Urothelium cell line (cell line): ENCODE data around the gene CENPX.

Experiments used
- DNase-seq: peaks from one replicate; pipeline ENCODE4 v3.0.0; 2011; ENCODE audit warnings: low spot score, mixed read lengths
- FAIRE-seq: peaks from 2 replicates; lab custom pipeline; 2011; peaks lifted over from hg19 to GRCh38; lab: Jason Lieb, UNC

Gene CENPX

DNA sequence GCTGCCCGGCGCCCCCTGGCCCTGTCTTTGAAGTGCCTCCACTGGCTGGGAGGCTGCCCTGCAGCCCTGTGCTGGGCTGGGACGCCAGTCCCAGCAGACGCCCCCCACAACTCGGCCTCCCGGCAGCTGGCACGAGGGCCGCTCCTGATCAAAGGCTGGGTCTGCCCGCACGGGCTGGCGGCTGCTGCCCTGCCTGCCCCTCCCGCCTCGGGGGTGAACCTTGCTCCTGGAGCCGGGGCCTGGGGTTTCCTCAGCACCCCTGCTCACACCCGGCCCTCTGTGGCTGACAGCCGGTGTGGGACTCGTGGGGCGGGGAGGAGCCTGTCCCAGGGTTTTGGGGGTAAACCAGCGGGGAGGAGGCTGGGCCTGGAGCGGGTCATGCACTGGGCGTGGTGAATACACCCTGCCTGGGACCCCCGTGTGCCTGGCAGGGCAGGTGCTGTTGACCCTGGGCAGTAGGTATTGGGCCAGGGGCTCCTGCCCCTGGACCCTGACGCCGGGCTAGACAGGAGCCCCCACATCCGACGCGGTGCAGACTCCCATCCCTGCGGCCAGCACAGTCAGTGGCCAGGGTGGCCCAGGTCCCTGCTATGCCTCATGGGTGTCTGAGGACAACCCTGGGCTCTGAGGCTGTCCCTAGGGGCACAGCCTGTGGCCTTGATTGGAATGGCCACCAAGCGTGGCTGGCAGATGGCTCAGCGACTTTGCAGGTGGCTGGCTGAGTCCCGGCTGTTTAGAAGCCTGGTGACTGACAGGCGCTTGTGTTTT, 21.7 kb downstream of the CENPX start:
- no peak for FAIRE-seq
- DNase-seq = no peak

DNA sequence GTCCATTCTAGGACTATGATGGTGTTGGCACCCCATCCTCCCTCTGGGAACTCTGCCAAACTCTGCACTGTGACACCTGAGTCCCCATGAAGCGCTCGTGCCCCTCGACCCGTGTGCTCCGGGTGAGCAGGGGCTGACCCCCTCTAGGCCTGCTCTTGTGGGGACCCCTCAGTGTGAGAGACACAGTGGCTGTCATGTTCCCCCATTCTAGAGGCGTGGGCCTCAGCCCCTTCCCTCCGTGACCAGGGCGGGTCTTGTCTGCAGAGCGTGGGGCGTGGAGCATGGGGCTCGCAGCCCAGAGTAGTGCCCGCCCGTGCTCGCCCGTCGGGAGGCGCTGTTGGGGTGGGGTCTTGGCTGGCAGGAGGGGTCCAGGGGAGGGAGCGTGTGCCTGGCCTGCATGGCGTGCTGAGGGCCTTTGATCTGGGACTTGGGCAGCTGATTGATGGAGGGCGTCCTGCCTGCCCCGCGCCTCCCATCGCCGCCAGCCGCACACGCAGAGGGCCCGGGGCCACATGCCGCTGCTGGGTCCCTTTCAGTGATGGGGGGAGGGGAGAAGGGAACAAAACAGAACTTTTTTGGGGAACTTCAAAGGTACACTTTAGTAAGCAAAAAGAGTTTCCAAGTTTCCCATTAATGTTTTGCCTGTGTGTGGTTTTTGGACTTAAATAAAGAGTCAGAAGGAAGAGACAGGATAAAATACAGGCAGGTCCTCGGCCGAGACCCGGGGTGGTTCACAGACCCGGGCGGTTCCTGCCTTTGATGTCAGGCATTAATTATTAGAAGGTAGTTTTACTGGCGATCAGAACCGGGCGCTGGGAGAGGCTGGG, 22.5 kb downstream of the CENPX start:
- FAIRE-seq (no peak), DNase-seq (no peak)

DNA sequence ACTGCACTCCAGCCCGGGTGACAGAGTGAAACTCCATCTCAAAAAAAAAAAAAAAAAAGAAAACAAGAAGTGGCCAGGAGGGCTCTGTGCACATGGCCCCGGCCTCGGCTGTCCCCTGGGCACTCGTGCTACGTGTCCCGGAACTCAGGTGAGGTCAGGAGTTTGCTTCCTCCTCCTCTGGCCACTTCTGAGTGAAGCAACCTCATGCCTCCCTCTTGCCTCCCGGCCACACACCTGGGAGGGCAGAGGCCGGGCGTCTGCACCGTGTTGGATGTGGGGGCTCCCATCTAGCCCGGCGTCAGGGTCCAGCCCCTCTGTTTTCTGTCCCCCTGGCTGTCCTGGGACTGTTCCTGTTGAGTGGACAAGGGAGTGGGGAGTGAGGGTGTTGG, 23.1 kb downstream of the CENPX start:
- no peak for DNase-seq

DNA sequence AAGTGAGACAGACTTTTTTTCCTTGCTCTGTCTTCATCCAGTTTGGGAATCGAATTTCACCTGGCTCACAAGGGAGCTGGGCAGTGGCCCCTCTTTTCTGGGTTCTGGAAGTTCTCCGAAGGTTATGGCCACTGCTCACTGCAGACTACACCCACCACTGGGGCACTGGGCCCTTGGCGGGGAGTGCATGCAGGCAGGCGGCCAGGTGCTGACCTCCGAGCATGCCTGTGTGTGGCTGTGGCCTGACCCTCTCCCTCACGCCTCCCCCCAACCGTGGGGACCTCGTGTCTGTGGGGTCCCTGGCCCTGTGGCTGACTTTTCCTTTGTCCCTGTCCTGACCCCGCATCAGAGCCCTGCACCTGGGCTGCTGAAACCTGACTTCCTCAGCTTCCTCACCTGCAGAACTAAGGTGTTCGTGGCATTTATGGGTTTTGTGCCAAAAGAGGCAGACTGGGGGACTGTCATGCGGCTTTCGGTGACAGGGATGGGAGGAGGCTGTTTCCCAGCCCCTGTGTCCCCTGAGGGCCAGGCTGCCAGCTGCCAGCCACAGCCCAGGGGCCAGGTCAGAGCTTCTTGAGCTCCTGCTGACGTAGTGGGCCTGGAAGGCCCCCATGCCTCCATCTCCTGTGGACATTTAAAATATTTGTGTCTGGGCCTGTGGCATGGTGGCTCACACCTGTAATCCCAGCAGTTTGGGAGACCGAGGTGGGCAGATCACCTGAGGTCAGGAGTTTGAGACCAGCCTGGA, 23.8 kb downstream of the CENPX start:
- DNase-seq = no peak
- FAIRE-seq = no peak

More for the DNA sequence above, 23.1 kb downstream of the CENPX start:
- no peak for FAIRE-seq

DNA sequence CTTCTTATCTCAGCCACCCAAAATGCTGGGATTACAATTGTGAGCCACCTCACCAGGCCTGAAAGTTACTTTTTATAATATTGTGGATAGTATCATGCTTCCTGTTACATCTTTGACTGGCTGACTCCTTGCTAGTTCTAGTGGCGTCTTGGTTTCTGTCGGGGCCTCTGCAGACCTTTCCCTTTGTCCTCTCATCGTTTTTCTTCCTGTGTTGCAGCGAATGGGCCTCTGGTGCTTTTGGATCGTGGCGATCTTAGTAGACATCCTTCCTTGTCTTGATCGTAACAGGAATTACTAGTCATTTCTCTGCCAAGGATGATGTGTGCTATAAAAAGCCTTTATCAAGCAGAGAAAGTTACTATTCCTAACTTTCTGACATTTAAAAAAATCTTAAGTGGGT, 24.5 kb downstream of the CENPX start:
- DNase-seq (no peak), FAIRE-seq (no peak)

DNA sequence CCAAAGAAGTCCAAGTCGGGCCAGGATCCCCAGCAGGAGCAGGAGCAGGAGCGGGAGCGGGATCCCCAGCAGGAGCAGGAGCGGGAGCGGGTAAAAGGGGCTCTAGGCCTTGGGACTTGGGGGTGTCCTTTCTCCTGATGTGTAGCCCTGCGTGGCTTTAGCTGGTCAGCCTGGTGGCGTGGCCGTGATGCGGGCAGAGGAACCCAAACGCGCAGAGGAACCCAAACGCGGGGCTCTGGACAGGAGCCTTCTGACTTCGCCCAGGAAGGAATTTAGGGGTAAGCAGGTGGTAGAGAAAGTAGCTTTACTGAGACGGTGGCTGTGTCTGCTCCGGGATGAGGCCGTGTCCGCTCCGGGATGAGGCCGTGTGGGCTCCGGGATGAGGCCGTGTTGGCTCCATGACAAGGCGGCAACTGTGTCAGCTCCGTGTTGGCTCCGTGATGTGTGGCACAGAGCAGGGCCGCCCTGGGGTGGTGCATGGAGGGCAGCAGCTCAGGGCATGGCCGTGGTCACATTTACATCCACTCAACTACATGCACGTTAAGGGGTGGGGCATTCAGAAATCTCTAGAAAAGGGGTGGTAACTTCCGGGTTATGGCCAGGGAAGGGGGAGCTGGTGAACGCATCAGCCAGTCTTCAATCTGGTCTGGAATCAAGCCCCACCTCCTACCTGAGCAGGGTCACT, 25.8 kb downstream of the CENPX start:
- DNase-seq = no peak
- FAIRE-seq = no peak

DNA sequence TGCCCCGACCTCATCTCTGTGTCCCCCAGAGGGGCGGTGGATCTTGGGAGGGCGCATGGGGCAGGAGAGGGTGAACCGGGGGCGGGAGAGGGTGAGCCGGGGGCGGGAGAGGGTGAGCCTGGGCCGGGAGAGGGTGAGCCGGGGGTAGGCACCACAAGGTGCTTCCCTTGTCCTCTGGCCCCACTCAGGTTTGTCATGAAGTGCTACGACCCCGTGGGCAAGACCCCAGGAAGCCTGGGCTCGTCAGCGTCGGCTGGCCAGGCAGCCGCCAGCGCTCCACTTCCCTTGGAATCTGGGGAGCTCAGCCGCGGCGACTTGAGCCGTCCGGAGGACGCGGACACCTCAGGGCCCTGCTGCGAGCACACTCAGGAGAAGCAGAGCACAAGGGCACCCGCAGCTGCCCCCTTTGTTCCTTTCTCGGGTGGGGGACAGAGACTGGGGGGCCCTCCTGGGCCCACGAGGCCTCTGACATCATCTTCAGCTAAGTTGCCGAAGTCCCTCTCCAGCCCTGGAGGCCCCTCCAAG, 26.4 kb downstream of the CENPX start:
- DNase-seq (no peak), FAIRE-seq (no peak)

DNA sequence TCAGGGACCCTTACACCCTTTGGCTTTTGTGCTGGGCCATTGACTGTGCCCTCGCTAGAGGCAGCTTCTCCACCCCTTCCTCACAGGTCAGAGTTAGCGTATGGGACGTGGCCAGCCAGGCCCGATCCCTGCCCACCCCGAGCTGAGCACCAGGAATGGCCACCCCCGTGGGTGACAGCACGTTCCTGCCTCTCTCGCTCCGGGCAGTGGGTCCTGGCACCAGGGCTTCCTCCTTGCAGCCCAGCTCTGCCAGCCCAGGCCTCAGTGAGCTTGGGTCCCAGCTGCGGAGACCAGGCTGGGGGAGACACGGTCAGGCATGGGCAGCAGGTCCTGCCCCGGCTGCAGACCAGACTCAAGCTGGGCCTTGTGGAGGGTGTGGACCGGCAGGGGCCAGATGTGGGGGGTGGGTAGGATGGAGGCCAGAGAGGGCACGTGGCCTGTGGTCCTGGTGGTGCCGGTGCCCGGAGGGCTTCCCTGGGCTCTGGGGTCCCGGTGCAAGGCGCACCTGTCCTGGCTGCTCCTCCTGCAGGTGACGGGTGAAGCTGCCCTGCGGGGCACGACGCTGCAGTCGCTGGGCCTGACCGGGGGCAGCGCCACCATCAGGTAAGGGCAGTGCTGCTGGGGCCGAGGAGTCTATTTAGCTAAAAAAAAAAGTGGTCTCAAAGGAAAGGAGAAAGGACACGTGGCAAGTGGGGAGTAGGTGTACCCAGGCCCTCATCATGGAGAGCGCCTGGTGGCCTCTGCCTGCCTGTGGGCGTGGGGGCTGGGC, 27.0 kb downstream of the CENPX start:
- FAIRE-seq (no peak), DNase-seq (no peak)

DNA sequence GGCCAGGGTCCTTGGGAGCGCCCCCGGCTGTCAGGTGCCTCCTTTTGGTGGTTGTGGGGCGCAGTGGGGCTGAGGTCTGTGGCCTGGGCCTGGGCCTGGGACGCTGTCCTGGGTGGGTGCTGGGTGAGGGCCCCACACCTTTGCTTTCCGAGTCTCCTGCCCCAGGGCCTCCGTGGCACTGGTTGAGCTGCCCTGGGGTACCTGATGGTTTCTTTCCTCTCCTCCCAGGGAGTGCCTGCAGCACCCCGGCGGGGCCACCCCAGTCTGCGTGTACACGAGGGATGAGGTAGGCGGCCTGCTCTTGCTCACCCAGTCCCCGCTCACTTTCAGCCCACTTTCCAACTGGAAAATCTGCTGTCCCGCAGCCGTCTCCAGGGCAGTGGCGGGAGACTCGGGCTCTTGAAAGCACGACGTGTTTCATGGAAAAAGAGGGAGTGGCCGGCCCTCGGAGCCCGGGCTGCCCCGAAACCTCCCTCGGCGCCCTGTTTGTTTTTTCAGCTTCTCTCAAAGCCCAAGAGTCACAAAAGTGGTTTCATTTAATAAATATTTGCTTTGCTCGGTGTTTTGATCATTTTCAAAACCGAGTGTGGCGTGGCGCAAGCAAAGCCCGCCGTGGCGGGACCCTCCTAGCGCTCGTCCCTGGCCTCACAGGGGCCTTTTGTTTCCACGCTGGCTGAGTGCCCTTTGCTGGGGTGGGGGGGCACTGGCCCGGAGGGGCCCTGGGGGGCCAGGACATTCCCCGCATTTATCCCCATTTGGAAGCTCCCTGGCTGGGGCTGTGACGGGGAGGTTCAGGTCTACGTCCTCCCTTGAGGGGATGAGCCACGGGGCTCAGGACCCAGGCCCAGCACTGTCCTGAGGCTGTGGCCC, 27.9 kb downstream of the CENPX start:
- FAIRE-seq (no peak), DNase-seq (no peak)

DNA sequence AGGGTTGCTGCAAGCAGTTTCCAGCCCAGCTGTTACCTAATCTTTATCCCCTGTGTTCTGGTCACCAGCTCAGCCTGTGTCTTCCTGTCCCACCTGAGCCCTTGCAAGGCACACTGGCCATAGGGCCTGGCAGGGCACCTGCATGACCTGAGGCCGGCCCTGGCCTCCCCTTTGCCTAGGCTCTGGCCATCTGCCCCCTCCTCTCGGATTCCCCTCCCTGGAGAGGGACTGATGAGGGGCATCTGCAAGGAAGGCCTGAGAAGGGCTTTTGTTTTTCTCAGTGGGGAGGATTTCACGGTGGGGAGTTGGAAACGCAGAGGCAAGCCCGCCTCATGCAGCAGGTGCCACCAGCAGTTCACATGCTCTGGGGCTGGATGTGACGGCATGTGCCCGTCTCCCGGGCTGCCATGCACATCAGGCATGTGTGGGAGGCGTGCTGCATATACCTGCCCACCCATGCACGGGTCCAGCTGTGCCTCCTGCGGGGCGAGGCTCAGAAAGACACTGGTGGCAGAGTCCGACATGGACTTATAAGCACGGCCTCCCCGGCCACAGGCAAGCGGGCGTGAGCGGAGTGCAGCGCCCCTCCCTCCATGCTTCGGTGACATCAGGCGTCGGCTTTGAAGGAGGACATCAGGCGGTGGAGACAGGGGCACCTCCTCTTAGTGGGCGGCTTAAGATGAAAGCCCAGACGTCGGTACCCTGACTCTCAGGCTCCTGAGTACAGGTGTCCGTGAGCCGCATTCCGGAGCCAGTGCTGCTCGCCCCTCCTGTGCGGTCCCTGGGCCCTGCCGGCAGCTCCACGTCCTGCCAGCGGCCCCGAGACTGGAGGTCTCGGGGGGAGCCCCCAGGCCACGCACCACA, 28.7 kb downstream of the CENPX start:
- DNase-seq = no peak
- no peak for FAIRE-seq

DNA sequence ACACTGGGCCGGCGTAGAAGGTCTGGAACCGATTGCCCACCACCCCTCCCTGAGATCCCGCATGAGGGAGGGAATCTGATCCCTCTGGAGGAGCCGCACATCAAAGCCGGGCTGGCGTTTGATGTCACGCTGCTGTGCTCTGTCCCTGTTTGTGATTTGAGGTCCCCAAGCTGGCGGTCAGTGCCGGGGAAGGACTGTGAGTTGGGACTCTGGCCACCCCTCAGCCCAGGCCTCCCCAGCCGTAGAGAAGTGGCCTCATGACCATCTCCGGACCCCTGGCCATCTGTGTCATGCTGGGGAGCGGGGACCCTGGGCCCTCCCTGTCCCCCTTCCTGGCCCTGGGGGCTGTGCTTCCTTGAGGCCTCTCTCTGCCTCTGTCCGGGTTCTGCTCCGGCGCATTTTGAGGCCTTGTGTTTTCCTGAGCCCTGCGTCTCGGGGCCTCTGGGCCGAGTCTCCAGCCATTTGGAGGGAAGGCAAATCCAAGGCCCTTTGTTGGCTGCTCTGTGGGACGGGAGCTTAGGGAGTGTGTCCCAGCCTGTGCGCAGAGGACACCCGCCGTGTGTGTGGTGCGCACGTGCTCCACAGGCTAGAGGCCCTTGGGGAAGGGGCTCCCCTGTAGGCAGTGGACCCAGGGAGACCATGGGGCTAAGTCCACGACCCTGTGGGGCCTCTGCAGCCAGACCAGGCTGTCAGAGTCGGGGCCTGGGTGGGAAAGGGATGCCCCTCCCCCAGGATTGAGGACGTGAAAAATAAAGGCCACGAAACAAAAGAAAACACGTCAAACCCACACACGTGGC, 30.2 kb downstream of the CENPX start:
- no peak for FAIRE-seq
- no peak for DNase-seq

DNA sequence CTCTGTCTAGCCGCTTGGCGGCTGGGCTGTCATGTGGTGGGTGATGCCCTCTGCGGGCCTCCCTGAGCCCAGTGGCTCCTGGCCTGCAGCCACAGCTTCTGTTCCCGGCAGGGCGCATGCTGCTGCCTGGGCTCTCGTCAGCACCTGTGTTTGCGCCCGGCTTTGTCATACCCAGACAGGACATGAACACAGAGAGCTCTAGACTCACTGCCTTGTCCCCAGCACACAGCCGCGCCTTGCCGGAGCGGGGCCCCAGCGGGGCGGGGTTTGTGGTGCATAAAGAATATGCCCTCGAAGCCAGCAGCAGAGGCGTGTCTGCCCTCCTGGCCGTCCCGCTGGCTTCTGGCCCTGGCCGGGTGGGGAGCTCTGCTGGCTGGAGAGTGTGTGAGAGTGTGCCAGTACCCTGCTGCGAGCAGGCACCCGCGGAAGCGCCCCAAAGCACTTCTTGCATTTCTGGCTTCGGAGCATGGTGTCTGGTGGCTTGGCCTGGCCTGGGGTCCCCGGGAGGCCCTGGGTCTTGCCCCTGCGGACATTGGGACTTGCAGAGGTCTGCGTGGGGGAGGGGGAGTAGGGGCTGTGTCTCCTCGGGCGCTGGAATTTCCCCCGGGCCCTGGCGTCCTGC, 30.9 kb downstream of the CENPX start:
- FAIRE-seq (no peak), DNase-seq (no peak)

DNA sequence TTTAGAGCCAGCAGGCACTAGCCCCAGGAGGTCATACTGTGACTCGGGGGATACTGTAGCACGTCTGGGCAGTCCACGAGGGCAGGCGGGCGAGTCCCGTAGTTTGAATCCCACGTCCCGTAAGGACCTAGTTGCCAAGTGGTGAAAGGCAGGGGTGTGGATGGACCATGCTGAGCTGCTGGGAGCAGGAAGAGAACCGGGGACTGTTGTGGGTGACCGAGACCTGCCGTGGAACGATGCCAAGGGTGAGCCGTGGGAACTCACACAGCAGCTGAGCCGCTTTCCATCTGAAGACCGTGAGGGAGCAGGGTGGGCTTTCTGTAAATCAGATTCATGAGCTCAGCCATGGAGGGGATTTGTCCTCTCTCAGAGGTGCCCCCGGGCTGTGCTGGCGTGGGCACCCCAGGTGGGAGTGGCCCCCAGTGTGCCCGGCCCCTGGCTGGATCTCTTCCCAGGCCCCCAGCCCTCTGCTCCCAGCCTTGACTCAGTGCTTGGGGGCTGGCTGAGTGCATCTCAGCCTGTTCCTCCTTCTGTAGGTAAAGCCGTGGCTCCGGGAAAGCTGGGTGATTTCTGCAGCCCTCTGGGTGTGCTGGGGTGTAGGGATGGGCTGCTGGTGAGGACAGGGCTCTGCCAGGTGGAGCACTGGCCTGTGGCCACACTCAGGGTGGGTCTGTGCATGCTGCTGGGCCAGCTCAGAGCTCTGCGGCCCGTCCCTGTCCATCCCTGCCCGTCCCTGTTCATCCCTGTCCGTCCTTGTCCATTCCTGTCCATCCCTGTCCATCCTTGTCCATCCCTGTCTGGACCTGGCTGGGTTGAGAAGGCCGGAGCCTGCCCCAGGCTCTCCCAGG, 31.6 kb downstream of the CENPX start:
- DNase-seq = no peak
- no peak for FAIRE-seq

DNA sequence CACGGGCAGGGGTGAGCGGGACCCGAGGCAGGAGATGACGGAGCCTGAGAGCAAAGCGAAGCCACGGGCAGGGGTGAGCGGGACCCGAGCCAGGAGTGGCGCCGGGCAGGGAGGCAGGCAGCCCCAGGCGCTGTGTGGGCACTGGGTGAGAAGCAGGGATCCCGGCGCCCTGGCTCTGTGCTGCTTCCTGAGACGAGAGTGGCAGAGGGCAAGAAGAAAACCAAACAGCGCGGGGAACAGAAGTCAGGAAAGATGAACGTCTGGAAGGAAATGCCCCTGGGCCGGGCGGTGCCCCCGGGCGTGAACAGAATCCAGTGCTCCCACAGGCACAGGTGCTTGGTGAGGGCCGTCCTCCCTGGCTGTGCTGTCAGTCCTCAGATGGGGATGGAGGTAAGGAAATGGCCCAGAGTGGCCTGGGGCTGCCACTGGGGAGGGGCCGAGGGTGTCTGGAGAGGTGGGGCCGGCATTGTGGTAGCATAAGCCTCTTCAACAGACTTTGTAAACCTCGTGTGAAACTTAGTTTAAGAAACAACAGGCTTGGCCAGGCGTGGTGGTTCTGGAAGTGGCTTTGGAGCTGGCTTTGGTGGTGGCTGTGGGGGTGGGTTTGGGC, 35.4 kb downstream of the CENPX start:
- no peak for FAIRE-seq
- DNase-seq = no peak

DNA sequence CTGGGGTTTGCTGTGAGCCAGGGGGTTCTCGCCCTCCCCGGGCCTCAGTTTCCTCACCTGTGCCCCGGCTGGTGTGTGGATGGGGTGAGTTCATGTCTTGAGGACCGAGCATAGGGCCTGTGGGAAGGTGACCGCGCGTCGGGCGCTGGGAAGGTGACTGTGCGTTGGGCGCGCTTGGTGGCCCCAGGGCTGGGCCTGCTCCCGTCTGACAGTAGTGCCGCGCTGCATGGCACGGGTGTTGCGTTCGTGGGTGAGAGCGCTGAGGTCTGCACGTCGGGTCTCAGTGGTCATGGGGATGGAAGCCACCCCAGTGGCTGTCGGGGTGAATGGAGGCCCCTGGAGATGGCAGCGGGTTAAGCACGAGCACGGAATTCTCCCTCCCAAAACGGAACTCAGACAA, 36.1 kb downstream of the CENPX start:
- no peak for DNase-seq
- no peak for FAIRE-seq
